Right ventricle myocardium inferior (tissue), 1 donor: ENCODE data around the gene ETS1. TPM values are rescaled to one million over a fixed set of nuclear protein-coding genes. Genes with fewer than 3 reads are reported as not detected.
A peak's percentile ranks its signal among the peaks of the same experiment; 100 is the strongest.

ENCODE experiments used
- ATAC-seq: fragments of 200-7000 bp; cut with Tn5 transposase; one replicate; pipeline ENCODE4 v1.9.1; 2020; ENCODE audit warnings: mild to moderate bottlenecking, moderate library complexity
- DNase-seq: peaks from one replicate; pipeline ENCODE4 v3.0.0; 2021; ENCODE audit errors: missing footprints
- intact Hi-C: fragments of 100-400 bp; cut with DNase I; formaldehyde crosslinking; loops from one replicate; pipeline ENCODE4 v1.11.0; 2022
- total RNA-seq: library from RNA; stranded (reverse); fragmentation: NEBNext Ultra II Directional; extraction: Animal tissue kit (Norgen Biotek cat#: 25700); gene quantifications from one replicate; pipeline ENCODE4 v1.2.1, GENCODE V29; 2021
- donor health status: DM: no; HTN: yes; CAD: no; lungs with severe emphysema.

ETS1 gene
- total RNA-seq, 1 donor from 2014 or later, result 53.2 TPM

- no peak for DNase-seq
- no peak for ATAC-seq
- intact Hi-C loops, result no loop called here
Observed at GRCh38 chr11:128598506-128599150, 11.3 kb upstream of the ETS1 start.

- intact Hi-C loops, result no loop called here
- no peak for DNase-seq
- ATAC-seq, result no peak
Observed at GRCh38 chr11:128598096-128598495, 10.7 kb upstream of the ETS1 start.

- DNase-seq (no peak), ATAC-seq (no peak)
- intact Hi-C loops, result no loop called here
Observed at GRCh38 chr11:128597209-128597608, 9.9 kb upstream of the ETS1 start.

GRCh38 chr11:128596250-128596649, 8.9 kb upstream of the ETS1 start:
- intact Hi-C loops, result no loop called here
- ATAC-seq (no peak), DNase-seq (no peak)

- intact Hi-C loops, result no loop called here
- ATAC-seq, result no peak
Observed at GRCh38 chr11:128595775-128596174, 8.4 kb upstream of the ETS1 start.

GRCh38 chr11:128595221-128595620, 7.9 kb upstream of the ETS1 start:
- DNase-seq, result no peak
- intact Hi-C loops, result no loop called here
- no peak for ATAC-seq

More at GRCh38 chr11:128595775-128596174, 8.4 kb upstream of the ETS1 start:
- no peak for DNase-seq

- no peak for DNase-seq
- no peak for ATAC-seq
- intact Hi-C loops, result no loop called here
Observed at GRCh38 chr11:128594226-128594625, 6.9 kb upstream of the ETS1 start.

GRCh38 chr11:128593281-128593680, 5.9 kb upstream of the ETS1 start:
- intact Hi-C loops, result no loop called here
- DNase-seq, result no peak
- ATAC-seq, result no peak

GRCh38 chr11:128592454-128592853, 5.1 kb upstream of the ETS1 start:
- ATAC-seq (no peak), DNase-seq (no peak)
- intact Hi-C loops, result no loop called here

GRCh38 chr11:128590587-128590986, 3.2 kb upstream of the ETS1 start:
- DNase-seq, result no peak
- intact Hi-C loops, result no loop called here
- ATAC-seq, result no peak

GRCh38 chr11:128589998-128590397, 2.6 kb upstream of the ETS1 start:
- ATAC-seq (no peak), DNase-seq (no peak)
- intact Hi-C loops, result no loop called here

GRCh38 chr11:128588093-128588492, 735 bp upstream of the ETS1 start:
- no peak for ATAC-seq

GRCh38 chr11:128586689-128587088, 669 bp downstream of the ETS1 start:
- intact Hi-C loops, result no loop called here
- DNase-seq, result no peak
- ATAC-seq, result no peak

More at GRCh38 chr11:128588093-128588492, 735 bp upstream of the ETS1 start:
- no peak for DNase-seq
- intact Hi-C loops, result no loop called here

- intact Hi-C loops, result no loop called here
- DNase-seq, result no peak
- ATAC-seq, result no peak
Observed at GRCh38 chr11:128585498-128586238, 1.7 kb downstream of the ETS1 start.

- ATAC-seq (no peak), DNase-seq (no peak)
- intact Hi-C loops, result loop anchor here (5.0 kb wide), 1 partner anchor 43 kb away; no protein-coding TSS in a partner anchor
Observed at GRCh38 chr11:128584253-128584652, 3.1 kb downstream of the ETS1 start.

- peak; percentile 76 for ATAC-seq
- intact Hi-C loops, result loop anchor here (5.0 kb wide), 1 partner anchor 45 kb away; no protein-coding TSS in a partner anchor
- no peak for DNase-seq
Observed at GRCh38 chr11:128582496-128583366, 4.6 kb downstream of the ETS1 start.

- DNase-seq, result no peak
- ATAC-seq, result no peak
- intact Hi-C loops, result loop anchor here (5.0 kb wide), 1 partner anchor 46 kb away; no protein-coding TSS in a partner anchor
Observed at GRCh38 chr11:128581561-128582272, 5.6 kb downstream of the ETS1 start.

- intact Hi-C loops, result loop anchor here (5.0 kb wide), 1 partner anchor 47 kb away; no protein-coding TSS in a partner anchor
- no peak for DNase-seq
- ATAC-seq, result no peak
Observed at GRCh38 chr11:128580612-128581011, 6.7 kb downstream of the ETS1 start.
